HG03045 (cell line): Measurements from ENCODE around the gene ANGPT4.
"Not testable (repeated sequence)": the region's sequence is repeated elsewhere in the genome, so short reads cannot be mapped to it uniquely, and the experiment has no call there.

Source experiments
- ATAC-seq: cut with Tn5 transposase; IDR thresholded peaks from one replicate; pipeline ENCODE4 v1.9.1; 2021; ENCODE audit warnings: mild to moderate bottlenecking, moderate library complexity; ENCODE audit not compliant: unreplicated experiment

ANGPT4 gene

DNA sequence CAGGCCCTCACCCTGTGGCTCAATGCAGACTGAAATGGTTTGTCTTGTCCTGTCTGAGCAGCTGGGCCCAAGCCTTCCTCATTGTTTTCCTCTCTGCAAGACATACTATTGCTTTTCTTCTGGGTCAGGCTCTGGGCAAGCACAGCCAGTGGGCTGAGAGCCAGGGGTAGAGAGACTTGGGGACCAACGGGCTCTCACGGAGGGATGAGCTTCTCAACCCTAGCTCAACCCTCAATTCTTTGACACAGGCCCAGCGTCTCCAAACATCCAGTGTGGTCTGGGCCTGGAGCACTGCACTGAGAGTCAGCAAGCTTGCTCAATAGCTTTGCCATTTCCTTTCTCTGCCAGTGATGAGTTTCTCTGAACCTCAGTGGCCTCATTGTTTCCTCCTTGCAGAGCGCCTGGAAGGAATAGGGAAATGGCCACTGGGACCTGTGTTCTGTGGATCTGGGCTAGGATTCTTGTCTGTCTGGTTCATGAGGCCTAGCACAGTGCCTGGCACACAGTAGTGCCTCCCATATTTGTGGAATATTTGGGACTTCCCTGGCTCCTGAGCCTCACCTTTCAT is 9.3 kb downstream of the ANGPT4 start:
- ATAC-seq = no peak

DNA sequence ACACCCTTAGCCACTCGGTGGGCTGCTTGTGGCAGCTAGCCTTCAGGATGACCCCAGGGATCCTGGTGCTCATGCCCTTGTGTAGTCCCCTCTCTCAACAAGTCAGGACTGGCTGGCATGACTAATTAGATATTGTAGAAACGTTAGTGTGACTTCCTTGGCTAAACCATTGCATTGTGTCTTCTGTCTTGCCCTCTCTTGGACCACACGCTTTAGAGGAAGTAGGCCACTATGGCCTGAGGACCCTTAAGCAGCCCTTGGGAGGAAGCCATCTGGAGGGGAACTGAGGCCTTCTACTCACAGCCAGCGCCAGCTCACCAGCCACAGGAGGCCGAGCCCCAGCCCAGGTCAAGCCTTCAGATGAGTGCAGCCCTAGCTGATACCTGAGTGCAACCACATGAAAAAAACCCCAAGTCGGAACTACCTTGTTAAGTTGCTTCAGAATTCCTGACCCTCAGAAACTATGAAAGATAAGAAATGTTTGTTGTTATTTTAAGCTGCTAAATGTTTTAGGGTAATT is 10.1 kb downstream of the ANGPT4 start:
- ATAC-seq = no peak

GRCh38 chr20:905396-905961 is 10.7 kb downstream of the ANGPT4 start:
- no peak for ATAC-seq

DNA sequence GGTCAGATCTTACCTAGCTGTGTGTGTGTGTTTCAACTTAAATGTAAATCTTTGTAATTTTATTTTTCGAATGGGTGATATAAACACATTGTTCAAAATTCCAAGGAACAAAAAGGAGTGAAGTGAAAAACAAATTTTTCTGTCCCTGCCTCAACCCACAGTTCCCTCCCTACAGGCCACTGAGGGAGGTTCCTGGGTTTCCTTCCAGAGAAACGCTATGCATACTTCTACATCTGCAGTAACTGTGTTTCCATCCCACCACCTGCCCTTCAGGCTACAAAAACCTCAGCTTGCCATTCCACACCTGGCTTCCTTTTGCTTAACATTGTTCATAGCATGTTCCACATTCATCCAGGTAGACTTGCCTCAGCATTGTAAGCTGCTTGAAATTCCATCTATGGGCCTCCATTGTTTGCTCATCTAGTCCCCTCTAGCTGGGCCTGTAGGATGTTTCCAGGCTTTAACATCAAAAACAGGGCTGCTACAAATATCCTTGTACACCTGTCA is 12.0 kb downstream of the ANGPT4 start:
- no peak for ATAC-seq

GRCh38 chr20:897436-897835 is 18.7 kb downstream of the ANGPT4 start:
- not testable (repeated sequence) for ATAC-seq

GRCh38 chr20:896501-897025 is 19.6 kb downstream of the ANGPT4 start:
- ATAC-seq = no peak

DNA sequence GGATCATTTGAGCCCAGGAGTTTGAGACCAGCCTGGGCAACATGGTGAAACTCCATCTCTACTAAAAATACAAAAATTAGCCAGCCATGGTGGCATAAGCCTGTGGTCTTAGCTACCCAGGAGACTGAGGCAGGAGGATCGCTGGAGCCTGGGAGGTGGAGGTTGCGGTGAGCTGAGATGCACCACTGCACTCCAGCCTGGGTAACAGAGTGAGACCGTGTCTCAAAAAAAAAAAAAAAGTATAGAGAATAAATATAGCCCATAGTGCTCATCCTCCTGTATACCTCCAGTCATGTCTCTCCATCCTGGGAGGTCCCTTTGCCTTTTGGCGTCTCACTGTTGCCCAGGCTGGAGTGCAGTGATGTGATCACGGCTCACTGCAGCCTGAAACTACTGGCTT is 23.8 kb downstream of the ANGPT4 start:
- ATAC-seq = not testable (repeated sequence)

DNA sequence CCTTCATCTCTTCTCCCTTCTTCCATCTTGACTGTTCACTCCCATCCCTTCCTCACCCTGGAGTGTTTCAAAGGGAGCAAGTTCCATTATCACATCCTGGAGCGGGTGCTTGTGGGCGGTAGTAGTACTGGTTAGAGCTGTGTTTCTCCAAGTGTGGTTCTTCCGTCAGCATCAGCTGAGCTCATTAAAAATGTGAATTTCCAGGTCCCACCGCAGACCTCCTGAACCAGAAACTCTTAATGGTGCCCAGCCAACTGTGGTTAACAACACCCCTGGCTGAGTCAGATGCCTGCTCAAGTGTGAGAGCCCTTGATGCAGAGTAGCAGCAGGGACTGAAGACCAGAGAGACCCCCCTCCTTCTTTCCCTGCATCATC is 24.4 kb downstream of the ANGPT4 start:
- no peak for ATAC-seq

GRCh38 chr20:891058-891705 is 25.0 kb downstream of the ANGPT4 start:
- no peak for ATAC-seq

DNA sequence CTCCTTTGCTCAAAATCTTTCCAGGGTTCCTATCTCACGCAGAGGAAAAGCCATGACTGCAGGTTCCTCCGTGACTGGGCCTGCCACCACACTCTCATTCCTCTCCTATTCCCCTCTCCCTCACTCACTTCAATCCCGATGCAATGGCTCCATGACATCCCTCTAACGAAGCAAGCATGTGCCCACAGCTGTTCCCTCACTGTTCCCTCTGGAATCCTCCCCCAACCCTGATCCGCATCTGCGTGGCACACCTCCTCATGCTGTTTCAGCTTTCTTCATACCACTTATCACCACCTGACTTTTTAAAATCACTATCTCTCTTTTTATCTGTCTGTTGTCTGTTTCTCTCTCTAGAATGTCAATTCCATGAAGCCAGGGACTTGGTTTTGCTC is 25.5 kb downstream of the ANGPT4 start:
- no peak for ATAC-seq

GRCh38 chr20:889932-890463 is 26.1 kb downstream of the ANGPT4 start:
- ATAC-seq = no peak

- ATAC-seq = no peak
Observed at GRCh38 chr20:889106-889505, 27.0 kb downstream of the ANGPT4 start.

GRCh38 chr20:888057-888456 is 28.1 kb downstream of the ANGPT4 start:
- no peak for ATAC-seq

GRCh38 chr20:887137-887536 is 29.0 kb downstream of the ANGPT4 start:
- no peak for ATAC-seq

DNA sequence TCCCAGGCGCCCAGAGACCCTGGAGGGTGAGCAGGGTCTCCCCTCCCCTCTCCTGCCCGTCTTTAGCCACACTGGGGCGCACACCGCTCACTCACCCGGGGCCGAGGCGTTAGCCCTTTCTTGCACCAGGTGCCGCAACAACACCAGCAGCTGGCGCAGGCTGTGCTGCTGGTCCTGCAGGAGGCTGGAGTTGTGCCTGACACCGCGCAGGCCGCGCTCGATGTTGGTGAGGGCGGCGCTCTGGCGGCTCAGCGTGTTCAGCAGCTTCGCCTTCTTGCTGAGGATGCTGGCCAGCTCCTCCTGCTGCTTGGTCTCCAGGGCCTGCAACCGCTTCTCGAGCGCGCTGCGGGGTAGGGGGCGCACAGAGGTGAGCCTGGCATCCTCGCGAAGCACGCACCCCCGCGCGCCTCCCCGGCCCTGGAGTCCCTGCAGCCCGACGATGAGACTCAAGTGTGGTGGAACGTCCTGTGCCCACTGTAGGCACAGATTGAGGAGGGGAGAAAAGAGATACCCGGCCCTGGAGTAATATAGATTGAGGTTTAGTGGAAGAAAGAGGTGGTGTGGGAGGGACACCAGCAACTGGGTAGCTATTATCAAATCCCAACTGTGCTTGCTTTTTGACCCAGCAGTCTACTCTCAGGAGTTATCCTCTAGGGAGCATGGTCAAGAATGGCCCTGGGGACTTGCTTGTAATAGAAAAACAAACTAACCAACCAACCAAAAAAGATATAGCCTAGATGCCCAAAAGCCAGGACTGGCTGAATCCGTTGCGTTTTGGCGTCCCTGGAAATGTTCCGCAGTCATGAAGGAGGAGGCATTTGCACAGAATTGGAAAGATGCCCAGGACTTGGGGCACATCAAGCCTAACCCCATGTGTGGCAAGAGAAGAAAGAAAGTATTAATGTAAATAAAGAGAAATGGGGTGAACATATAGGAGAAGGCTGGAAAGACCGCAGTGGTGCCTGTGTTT is 30.9 kb downstream of the ANGPT4 start:
- no peak for ATAC-seq

DNA sequence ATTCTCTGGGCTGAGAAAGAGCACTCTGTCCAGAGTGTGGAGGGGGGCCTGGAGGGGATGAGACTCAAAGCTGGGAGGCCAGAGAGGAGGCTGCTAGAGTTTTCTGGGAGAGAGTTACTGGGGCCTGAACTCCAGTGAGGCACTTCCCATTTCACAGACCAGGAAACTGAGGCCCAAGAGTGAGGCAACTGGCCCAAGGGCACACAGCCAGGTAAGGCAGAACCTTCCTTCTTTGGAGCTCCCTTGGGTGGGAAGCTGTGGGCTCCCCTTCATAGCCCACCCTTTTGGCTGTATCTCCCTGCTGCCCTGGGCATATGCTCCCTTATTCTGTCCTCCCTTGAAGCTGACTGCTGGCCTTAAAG is 34.4 kb downstream of the ANGPT4 start:
- no peak for ATAC-seq

- no peak for ATAC-seq
Observed at GRCh38 chr20:881051-881782, 34.9 kb downstream of the ANGPT4 start.

- no peak for ATAC-seq
Observed at GRCh38 chr20:879626-880025, 36.5 kb downstream of the ANGPT4 start.

- no peak for ATAC-seq
Observed at GRCh38 chr20:878511-879307, 37.4 kb downstream of the ANGPT4 start.
